ENCODE measurements around the gene TULP1.

- TF ChIP-seq EZH2phosphoT487 (IDR thresholded peaks at IDR 0.05; ENCODE audit: borderline replicate concordance, low read length) (no peak), CTCF (conservative IDR thresholded peaks at IDR 0.05; ENCODE audit: low read depth, low read length) (no peak)
These were observed 13.3 kb downstream of the TULP1 start for GRCh38 chr6:35499372-35499771.
